Liver (tissue), 9 donors: Measurements from ENCODE around the gene GIGYF1. TPM values are rescaled to one million over a fixed set of nuclear protein-coding genes. Genes with fewer than 3 reads are reported as not detected.

Experiments
- DNase-seq: peaks from one replicate; pipeline ENCODE4 v3.0.0-alpha.2; 2017; ENCODE audit warnings: low spot score
- H3K27ac ChIP-seq, 2 donors: one replicate each; pipeline ENCODE4 v1.7.0; 2013; ENCODE audit warnings: inconsistent platforms in 2 of 2, low read length in 2 of 2, control low read depth in 1 of 2, low read depth in 1 of 2, mild to moderate bottlenecking in 1 of 2
- H3K27me3 ChIP-seq, 4 donors: one replicate each; pipeline versions ENCODE4 v1.6.1 to v1.7.0; 2013; ENCODE audit warnings: low read length in 3 of 4, inconsistent platforms in 1 of 4, mild to moderate bottlenecking in 1 of 4, moderate library complexity in 1 of 4; ENCODE audit not compliant: control insufficient read depth in 4 of 4, insufficient read depth in 4 of 4
- H3K36me3 ChIP-seq, 4 donors: one replicate each; pipeline versions ENCODE4 v1.6.1 to v1.7.0; 2013; ENCODE audit warnings: low read length in 3 of 4, mild to moderate bottlenecking in 3 of 4, low read depth in 1 of 4, moderate library complexity in 1 of 4; ENCODE audit not compliant: control insufficient read depth in 4 of 4, insufficient read depth in 3 of 4
- H3K4me1 ChIP-seq, 4 donors: one replicate each; pipeline versions ENCODE4 v1.6.1 to v1.7.0; 2013; ENCODE audit warnings: low read length in 3 of 4, mild to moderate bottlenecking in 3 of 4, moderate library complexity in 1 of 4; ENCODE audit not compliant: control insufficient read depth in 4 of 4, insufficient read depth in 4 of 4
- H3K4me3 ChIP-seq, 3 donors: one replicate each; pipeline versions ENCODE4 v1.6.1 to v1.7.0; 2013; ENCODE audit warnings: low read length in 3 of 3, control low read depth in 1 of 3, low read depth in 1 of 3, mild to moderate bottlenecking in 1 of 3
- H3K9ac ChIP-seq, 2 donors: one replicate each; pipeline ENCODE4 v1.7.0; 2013; ENCODE audit warnings: low read length in 2 of 2, mild to moderate bottlenecking in 2 of 2, moderate library complexity in 2 of 2, control low read depth in 1 of 2, low read depth in 1 of 2
- H3K9me3 ChIP-seq, 4 donors: one replicate each; pipeline versions ENCODE4 v1.6.1 to v1.7.0; 2013; ENCODE audit warnings: low read length in 3 of 4; ENCODE audit not compliant: control insufficient read depth in 4 of 4
- ATF3 ChIP-seq: IDR thresholded peaks from 2 replicates; pipeline ENCODE4 v1.6.1; 2016; ENCODE audit warnings: antibody characterized with exemption
- EGR1 ChIP-seq, 2 donors: IDR thresholded peaks; 2 replicates each; pipeline ENCODE4 v1.6.1; 2016 to 2018; ENCODE audit warnings: antibody characterized with exemption in 2 of 2, low read depth in 2 of 2
- FOXA1 ChIP-seq: IDR thresholded peaks from 2 replicates; pipeline ENCODE4 v1.6.1; 2016; ENCODE audit warnings: antibody characterized with exemption
- FOXA2 ChIP-seq: IDR thresholded peaks from 2 replicates; pipeline ENCODE4 v1.6.1; 2016; ENCODE audit warnings: antibody characterized with exemption
- GABPA ChIP-seq, 2 donors: IDR thresholded peaks in 1 of 2; conservative IDR thresholded peaks in 1 of 2; 2 replicates each; pipeline ENCODE4 v1.6.1; 2016; ENCODE audit warnings: antibody characterized with exemption in 2 of 2, mild to moderate bottlenecking in 1 of 2, moderate library complexity in 1 of 2
- HNF4A ChIP-seq, 2 donors: conservative IDR thresholded peaks; 2 replicates each; pipeline ENCODE4 v1.6.1; 2016; ENCODE audit warnings: antibody characterized with exemption in 2 of 2, mild to moderate bottlenecking in 2 of 2
- HNF4G ChIP-seq: IDR thresholded peaks from 2 replicates; pipeline ENCODE4 v1.6.1; 2016; ENCODE audit warnings: antibody characterized with exemption
- JUND ChIP-seq, 2 donors: IDR thresholded peaks; 2 replicates each; pipeline ENCODE4 v1.6.1; 2016; ENCODE audit warnings: antibody characterized with exemption in 2 of 2
- NR2F2 ChIP-seq: IDR thresholded peaks from 2 replicates; pipeline ENCODE4 v1.6.1; 2016; ENCODE audit warnings: antibody characterized with exemption
- RAD21 ChIP-seq, 2 donors: IDR thresholded peaks; 2 replicates each; pipeline ENCODE4 v1.6.1; 2016; ENCODE audit warnings: antibody characterized with exemption in 2 of 2, mild to moderate bottlenecking in 2 of 2
- REST ChIP-seq: IDR thresholded peaks from 2 replicates; pipeline ENCODE4 v1.6.1; 2016; ENCODE audit warnings: antibody characterized with exemption, mild to moderate bottlenecking
- RXRA ChIP-seq, 2 donors: IDR thresholded peaks; 2 replicates each; pipeline ENCODE4 v1.6.1; 2017 to 2018; ENCODE audit warnings: antibody characterized with exemption in 2 of 2, mild to moderate bottlenecking in 1 of 2
- SP1 ChIP-seq: IDR thresholded peaks from 2 replicates; pipeline ENCODE4 v1.6.1; 2018; ENCODE audit warnings: antibody characterized with exemption, mild to moderate bottlenecking
- TAF1 ChIP-seq: conservative IDR thresholded peaks from 2 replicates; pipeline ENCODE4 v1.6.1; 2016; ENCODE audit warnings: antibody characterized with exemption, mild to moderate bottlenecking
- YY1 ChIP-seq: IDR thresholded peaks from 2 replicates; pipeline ENCODE4 v1.6.1; 2016; ENCODE audit warnings: antibody characterized with exemption, mild to moderate bottlenecking
- ZBTB33 ChIP-seq: IDR thresholded peaks from 2 replicates; pipeline ENCODE4 v1.6.1; 2016; ENCODE audit warnings: antibody characterized with exemption
- WGBS: extraction: QIAGEN DNeasy Blood & Tissue Kit; methylation state at CpG from one replicate; pipeline ENCODE4 v1.1.7; 2013; 5-methylcytosine and 5-hydroxymethylcytosine counted together
- polyA plus RNA-seq, 2 donors: library from polyadenylated mRNA; stranded (reverse) in 1 of 2; unstranded in 1 of 2; fragments of 200-250 nt in 1 of 2; fragments of >200 nt in 1 of 2; fragmentation: Nextera tagmentation in 1 of 2; extraction: Ambion mirVana in 1 of 2; gene quantifications; one replicate each; pipeline versions ENCODE4 v1.2.1 to v1.2.3, GENCODE V29; 2013 to 2015
- total RNA-seq, 2 donors: library from RNA; depleted of rRNA; stranded (reverse); fragments of >200 nt; gene quantifications; one replicate each; pipeline ENCODE4 v1.2.3, GENCODE V29; 2014
- TF ChIP-seq, protein P1 (sequence below): IDR thresholded peaks from 2 replicates; pipeline ENCODE4 v1.6.1; 2016; ENCODE audit warnings: antibody characterized with exemption
- TF ChIP-seq, protein P2 (sequence below): fragments of 150-350 bp; IDR thresholded peaks from 2 replicates; pipeline ENCODE4 v1.5.1; 2017; ENCODE audit warnings: improper control_type of control experiment, low read depth, low read length; ENCODE audit not compliant: missing input control
- donor health status: healthy.
- donor health status: healthy.
- donor health status: healthy.
- donor health status: healthy.
- donor health status: healthy.

GIGYF1 gene
- total and polyA plus RNA-seq, 4 donors, result 6.8 to 12.7 (median 10.1) TPM

- TF ChIP-seq REST, result no peak
Observed at GRCh38 chr7:100687261-100687660, 6.8 kb downstream of the GIGYF1 start (continued).

DNA sequence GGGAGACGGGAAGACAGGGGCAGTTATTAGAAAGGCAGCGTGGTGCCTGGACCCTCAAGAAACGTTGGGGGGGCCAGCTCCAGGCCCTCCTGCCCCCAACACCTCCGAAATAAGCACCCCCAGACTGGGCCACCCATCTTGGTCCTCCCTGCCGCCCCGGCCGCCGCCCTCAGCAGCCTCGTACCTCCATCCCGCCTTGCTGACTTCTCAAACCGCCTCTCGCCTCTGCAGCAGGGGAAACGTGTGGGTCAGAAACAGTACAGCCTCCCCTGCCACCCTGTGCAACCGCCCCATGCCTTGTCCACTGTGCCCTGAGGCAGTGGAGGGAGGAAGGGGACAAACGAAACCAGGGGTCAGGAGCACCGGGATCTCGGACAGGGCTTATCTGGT is 7.2 kb downstream of the GIGYF1 start:
- no peaks in the 10 kb centered on the region for H3K27me3 ChIP-seq
- peaks cover 2 to 18% (median 7%) of the 10 kb centered on the region in 4 donors for H3K4me1 ChIP-seq
- peaks cover 0 to 51% (median 31%) of the 10 kb centered on the region in 4 donors for H3K36me3 ChIP-seq
- no peak for DNase-seq
- no peak overlapping the region for H3K9ac ChIP-seq
- H3K9me3 ChIP-seq, result no peaks in the 10 kb centered on the region
- 95% methylated on average over 17 of the region's 17 CpGs for WGBS
- H3K4me3 ChIP-seq, result no peak overlapping the region
- H3K27ac ChIP-seq, result no peak overlapping the region
- TF ChIP-seq JUND (IDR thresholded peaks at IDR 0.05) (no peak), YY1 (no peak), GABPA (IDR thresholded peaks at IDR 0.05 in 1 of 2, conservative IDR thresholded peaks at IDR 0.05 in 1 of 2) (no peak), NR2F2 (no peak), TAF1 (no peak), HNF4A (conservative IDR thresholded peaks at IDR 0.05) (no peak), RAD21 (IDR thresholded peaks at IDR 0.05) (no peak), EGR1 (IDR thresholded peaks at IDR 0.05; ENCODE audit: low read depth in 2 of 2) (no peak), ZBTB33 (no peak), SP1 (no peak), FOXA2 (no peak), HNF4G (no peak), ATF3 (no peak), REST (no peak), RXRA (IDR thresholded peaks at IDR 0.05) (no peak), FOXA1 (no peak)
- TF ChIP-seq, protein P1, sequence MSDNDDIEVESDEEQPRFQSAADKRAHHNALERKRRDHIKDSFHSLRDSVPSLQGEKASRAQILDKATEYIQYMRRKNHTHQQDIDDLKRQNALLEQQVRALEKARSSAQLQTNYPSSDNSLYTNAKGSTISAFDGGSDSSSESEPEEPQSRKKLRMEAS, result no peak
- TF ChIP-seq, protein P2, sequence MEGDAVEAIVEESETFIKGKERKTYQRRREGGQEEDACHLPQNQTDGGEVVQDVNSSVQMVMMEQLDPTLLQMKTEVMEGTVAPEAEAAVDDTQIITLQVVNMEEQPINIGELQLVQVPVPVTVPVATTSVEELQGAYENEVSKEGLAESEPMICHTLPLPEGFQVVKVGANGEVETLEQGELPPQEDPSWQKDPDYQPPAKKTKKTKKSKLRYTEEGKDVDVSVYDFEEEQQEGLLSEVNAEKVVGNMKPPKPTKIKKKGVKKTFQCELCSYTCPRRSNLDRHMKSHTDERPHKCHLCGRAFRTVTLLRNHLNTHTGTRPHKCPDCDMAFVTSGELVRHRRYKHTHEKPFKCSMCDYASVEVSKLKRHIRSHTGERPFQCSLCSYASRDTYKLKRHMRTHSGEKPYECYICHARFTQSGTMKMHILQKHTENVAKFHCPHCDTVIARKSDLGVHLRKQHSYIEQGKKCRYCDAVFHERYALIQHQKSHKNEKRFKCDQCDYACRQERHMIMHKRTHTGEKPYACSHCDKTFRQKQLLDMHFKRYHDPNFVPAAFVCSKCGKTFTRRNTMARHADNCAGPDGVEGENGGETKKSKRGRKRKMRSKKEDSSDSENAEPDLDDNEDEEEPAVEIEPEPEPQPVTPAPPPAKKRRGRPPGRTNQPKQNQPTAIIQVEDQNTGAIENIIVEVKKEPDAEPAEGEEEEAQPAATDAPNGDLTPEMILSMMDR, result no peak
